DND-41 (cell line): ENCODE data around the gene ICAM2.

Experiments
- ATAC-seq: fragments of 200-7000 bp; cut with Tn5 transposase; 3 replicates; pipeline ENCODE4 v1.9.1; 2021; ENCODE audit warnings: low read depth; ENCODE audit not compliant: insufficient read depth
- DNase-seq: peaks from one replicate; pipeline ENCODE4 v3.0.0-alpha.2; 2020
- H2AFZ ChIP-seq: 2 replicates; pipeline ENCODE4 v1.6.0; 2012; ENCODE audit warnings: low read depth, low read length
- H3K27ac ChIP-seq: 2 replicates; pipeline ENCODE4 v1.5.1; 2012; ENCODE audit warnings: low read length, inconsistent platforms
- H3K27me3 ChIP-seq: fragments of 200-600 bp; sonication (generic); 2 replicates; pipeline ENCODE4 v1.6.0; 2012; ENCODE audit warnings: low read length, mild to moderate bottlenecking, inconsistent platforms; ENCODE audit not compliant: insufficient read depth, poor library complexity
- H3K36me3 ChIP-seq: 2 replicates; pipeline ENCODE4 v1.5.1; 2012; ENCODE audit warnings: low read length, inconsistent platforms; ENCODE audit not compliant: insufficient read depth
- H3K4me1 ChIP-seq: 2 replicates; pipeline ENCODE4 v1.5.1; 2012; ENCODE audit warnings: mild to moderate bottlenecking, low read length; ENCODE audit not compliant: insufficient read depth
- H3K4me2 ChIP-seq: 2 replicates; pipeline ENCODE4 v1.6.0; 2012; ENCODE audit warnings: mild to moderate bottlenecking, moderate library complexity, low read length, inconsistent platforms; ENCODE audit not compliant: insufficient read depth
- H3K4me3 ChIP-seq, 2 experiments: fragments of 200-600 bp in 1 of 2; shearing (Covaris generic) in 1 of 2; 2 replicates each; pipeline ENCODE4 v1.5.1; 2012 to 2016; ENCODE audit warnings: inconsistent platforms in 2 of 2, low read length in 2 of 2, mild to moderate bottlenecking in 2 of 2, low read depth in 1 of 2, moderate library complexity in 1 of 2
- H3K79me2 ChIP-seq: 2 replicates; pipeline ENCODE4 v1.6.0; 2012; ENCODE audit warnings: low read length, inconsistent platforms; ENCODE audit not compliant: insufficient read depth
- H3K9ac ChIP-seq: 2 replicates; pipeline ENCODE4 v1.6.0; 2012; ENCODE audit warnings: low read depth, mild to moderate bottlenecking, inconsistent platforms, low read length, moderate library complexity
- H3K9me3 ChIP-seq: 2 replicates; pipeline ENCODE4 v1.5.1; 2012; ENCODE audit warnings: low read length, moderate library complexity, mild to moderate bottlenecking, inconsistent platforms; ENCODE audit not compliant: insufficient read depth, severe bottlenecking
- H4K20me1 ChIP-seq: 2 replicates; pipeline ENCODE4 v1.6.0; 2012; ENCODE audit warnings: low read length; ENCODE audit not compliant: insufficient read depth
- EZH2 ChIP-seq: IDR thresholded peaks from 3 replicates; pipeline ENCODE4 v1.6.1; 2012; ENCODE audit warnings: borderline replicate concordance, low read depth, mild to moderate bottlenecking, moderate library complexity, low read length, inconsistent platforms; ENCODE audit not compliant: severe bottlenecking
- TF ChIP-seq, protein P1 (sequence below): IDR thresholded peaks from 2 replicates; pipeline ENCODE4 v1.5.1; 2012; ENCODE audit warnings: borderline replicate concordance, low read length, moderate library complexity, mild to moderate bottlenecking; ENCODE audit not compliant: poor library complexity, severe bottlenecking; ENCODE audit errors: extremely low read depth

ICAM2 gene

DNA sequence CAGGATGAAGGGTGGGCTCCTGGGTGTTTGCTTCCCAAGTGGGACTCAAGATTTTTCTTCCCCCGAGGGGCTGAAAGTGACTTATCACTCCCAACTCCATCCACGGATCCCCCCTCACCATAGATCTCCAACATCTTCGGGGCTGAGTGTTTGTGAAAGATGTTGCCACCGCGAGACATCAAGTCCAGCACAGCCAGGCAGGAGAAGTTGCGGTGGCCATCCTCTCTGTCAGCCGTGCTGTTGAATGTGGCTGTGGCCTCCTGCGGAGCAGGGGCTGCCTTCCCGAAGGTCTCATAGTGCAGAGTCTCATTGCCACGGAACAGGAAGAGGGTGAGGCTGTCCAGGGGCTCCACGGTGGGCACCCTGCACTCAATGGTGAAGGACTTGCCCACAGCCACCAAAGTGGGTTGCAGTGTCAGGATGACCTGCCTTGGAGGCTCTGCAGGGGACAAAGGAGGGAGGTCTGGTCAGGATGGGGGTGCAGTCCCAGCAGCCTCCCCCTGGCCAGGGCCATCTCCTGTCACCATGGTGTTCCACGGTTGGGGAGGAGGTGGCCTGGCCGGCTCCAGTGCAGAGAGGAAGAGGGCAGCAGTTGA is 16.8 kb downstream of the ICAM2 start:
- no peak for ATAC-seq
- H3K4me1 ChIP-seq: peaks cover 10% of the 10 kb centered on the region
- H3K4me2 ChIP-seq: no peak overlapping the region
- H3K9me3 ChIP-seq: no peaks in the 10 kb centered on the region
- H3K9ac ChIP-seq: no peak overlapping the region
- peaks cover 8% of the 10 kb centered on the region; the same call in 1 of the 2 replicates for H4K20me1 ChIP-seq
- no peak overlapping the region for H3K4me3 ChIP-seq
- no peak overlapping the region for H3K27ac ChIP-seq
- no peak overlapping the region for H2AFZ ChIP-seq
- TF ChIP-seq, protein P1, sequence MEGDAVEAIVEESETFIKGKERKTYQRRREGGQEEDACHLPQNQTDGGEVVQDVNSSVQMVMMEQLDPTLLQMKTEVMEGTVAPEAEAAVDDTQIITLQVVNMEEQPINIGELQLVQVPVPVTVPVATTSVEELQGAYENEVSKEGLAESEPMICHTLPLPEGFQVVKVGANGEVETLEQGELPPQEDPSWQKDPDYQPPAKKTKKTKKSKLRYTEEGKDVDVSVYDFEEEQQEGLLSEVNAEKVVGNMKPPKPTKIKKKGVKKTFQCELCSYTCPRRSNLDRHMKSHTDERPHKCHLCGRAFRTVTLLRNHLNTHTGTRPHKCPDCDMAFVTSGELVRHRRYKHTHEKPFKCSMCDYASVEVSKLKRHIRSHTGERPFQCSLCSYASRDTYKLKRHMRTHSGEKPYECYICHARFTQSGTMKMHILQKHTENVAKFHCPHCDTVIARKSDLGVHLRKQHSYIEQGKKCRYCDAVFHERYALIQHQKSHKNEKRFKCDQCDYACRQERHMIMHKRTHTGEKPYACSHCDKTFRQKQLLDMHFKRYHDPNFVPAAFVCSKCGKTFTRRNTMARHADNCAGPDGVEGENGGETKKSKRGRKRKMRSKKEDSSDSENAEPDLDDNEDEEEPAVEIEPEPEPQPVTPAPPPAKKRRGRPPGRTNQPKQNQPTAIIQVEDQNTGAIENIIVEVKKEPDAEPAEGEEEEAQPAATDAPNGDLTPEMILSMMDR: no peak
- no peak for TF ChIP-seq EZH2
- H3K79me2 ChIP-seq: 0 out of 2 replicates have a peak, but pooled peaks cover 3% of the 10 kb centered on the region
- DNase-seq: no peak
- peaks cover 40% of the 10 kb centered on the region for H3K36me3 ChIP-seq
- H3K27me3 ChIP-seq: no peaks in the 10 kb centered on the region

DNA sequence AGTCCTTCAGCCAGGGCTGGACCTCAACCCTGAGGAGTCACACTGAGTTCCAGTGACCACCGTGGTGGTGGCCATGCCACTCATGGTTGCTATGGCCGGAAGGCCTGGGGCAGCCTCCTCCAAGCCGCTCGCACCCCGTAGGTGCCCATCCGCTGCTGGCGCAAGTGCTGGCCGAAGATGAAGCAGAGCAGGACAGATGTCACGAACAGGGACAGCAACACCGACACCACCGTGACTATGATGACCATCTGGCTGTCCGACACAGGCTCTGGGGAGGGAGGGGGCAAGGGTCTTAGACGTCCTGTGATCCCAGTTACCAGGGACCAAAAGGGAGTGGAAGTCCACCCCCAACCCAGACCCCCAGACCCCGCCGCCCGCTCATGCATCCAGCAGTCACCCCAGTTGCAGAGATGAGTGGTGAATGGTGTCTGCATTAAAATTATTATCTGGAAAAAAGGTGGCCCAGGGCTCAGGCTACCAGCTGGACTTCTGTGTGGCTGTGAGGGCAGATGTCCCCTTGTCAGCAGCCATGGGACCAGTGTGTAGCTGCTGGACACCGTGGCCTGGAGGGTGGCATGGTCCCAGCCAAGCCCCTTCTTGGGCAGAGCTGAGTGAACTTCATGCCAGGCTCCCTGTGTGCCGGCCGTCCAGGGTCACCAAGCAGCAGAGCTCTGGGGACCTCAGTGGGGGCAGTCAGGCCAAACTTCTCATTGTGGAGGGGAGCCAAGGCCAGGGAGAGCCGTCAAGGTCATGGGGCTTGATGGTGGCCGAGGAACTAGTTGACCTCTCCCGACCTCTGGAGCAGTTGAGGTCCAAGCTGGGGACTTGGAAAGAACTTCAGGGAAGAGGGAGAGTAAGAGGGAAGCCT is 17.5 kb downstream of the ICAM2 start:
- TF ChIP-seq, protein P1: no peak
- no peak for TF ChIP-seq EZH2
- ATAC-seq (no peak), DNase-seq (no peak)
- Histone ChIP-seq H3K36me3 (peaks cover 40% of the 10 kb centered on the region), H3K4me1 (peaks cover 17% of the 10 kb centered on the region), H3K27ac (no peak overlapping the region), H3K9me3 (no peaks in the 10 kb centered on the region), H3K9ac (no peak overlapping the region), H2AFZ (no peak overlapping the region), H4K20me1 (peaks cover 7% of the 10 kb centered on the region; the same call in 1 of the 2 replicates), H3K79me2 (0 out of 2 replicates have a peak, but pooled peaks cover under 1% of the 10 kb centered on the region), H3K4me3 (no peak overlapping the region), H3K4me2 (no peak overlapping the region), H3K27me3 (no peaks in the 10 kb centered on the region)

DNA sequence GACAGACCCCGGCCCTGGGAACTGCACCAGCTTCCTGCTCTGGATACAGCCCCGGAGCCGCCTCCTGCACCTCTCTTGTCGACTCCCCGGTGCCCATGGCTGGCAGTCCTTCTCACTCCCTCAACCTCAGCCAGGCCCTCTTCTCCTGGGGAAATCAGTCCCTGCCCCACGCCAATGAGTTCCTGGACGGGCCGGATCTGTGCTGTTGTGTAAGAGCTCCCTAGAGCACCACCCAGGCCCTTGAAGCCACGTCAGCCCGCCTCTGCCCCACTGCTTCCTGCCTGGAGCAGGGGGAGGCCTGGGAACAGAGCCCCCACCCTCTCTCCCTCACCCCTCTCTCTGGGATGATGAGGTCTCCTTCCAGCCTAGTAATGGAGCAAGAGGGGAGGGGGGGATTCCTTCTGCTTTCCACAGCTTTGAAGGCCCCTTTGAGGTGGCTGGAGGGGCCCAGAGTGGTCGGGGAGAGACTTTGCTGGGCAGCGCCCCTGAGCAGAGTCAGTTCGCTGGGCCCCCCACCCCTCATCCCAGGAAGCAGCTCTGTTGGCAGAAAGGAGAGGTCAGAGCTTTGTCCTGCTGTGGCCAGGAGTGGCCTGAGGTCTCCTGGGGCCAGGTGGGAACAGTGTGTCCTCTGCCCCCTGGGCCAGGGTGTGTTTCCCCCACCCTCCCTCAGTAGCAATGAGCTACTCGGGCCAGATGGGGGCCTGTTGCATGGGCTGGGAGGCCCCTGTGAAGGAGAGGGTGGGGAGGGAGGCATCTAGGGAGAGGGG is 18.5 kb downstream of the ICAM2 start:
- no peak overlapping the region for H3K9ac ChIP-seq
- ATAC-seq (no peak), DNase-seq (no peak)
- no peaks in the 10 kb centered on the region for H3K9me3 ChIP-seq
- no peaks in the 10 kb centered on the region for H3K79me2 ChIP-seq
- H3K36me3 ChIP-seq: peaks cover 40% of the 10 kb centered on the region
- no peak overlapping the region for H2AFZ ChIP-seq
- no peak overlapping the region for H3K4me2 ChIP-seq
- H3K4me1 ChIP-seq: peaks cover 22% of the 10 kb centered on the region
- no peak overlapping the region for H3K27ac ChIP-seq
- H3K4me3 ChIP-seq: no peak overlapping the region
- H4K20me1 ChIP-seq: peaks cover 7% of the 10 kb centered on the region; the same call in 1 of the 2 replicates
- no peak for TF ChIP-seq EZH2
- TF ChIP-seq, protein P1: no peak
- no peaks in the 10 kb centered on the region for H3K27me3 ChIP-seq
